Activated CD4-positive, alpha-beta memory T cell treated with anti-CD3 and anti-CD28 coated beads, Interleukin-2, amount 10 ng/mL, durations not matched to agents 7 days and 5 days (primary cell): ENCODE results near the gene RAD51B. TPM values are rescaled to one million over a fixed set of nuclear protein-coding genes. Genes with fewer than 3 reads are reported as not detected.
"Not testable (repeated sequence)": the region's sequence is repeated elsewhere in the genome, so short reads cannot be mapped to it uniquely, and the experiment has no call there.

Experiments used
- CTCF ChIA-PET: fragments of 350-600 bp; sonication (Branson Sonifier 250); formaldehyde crosslinking; loops from one replicate; lab custom pipeline; 2021; ENCODE audit warnings: antibody characterized with exemption, inconsistent platforms; lab: Charles Lee
- POLR2A ChIA-PET: fragments of 350-600 bp; sonication (Branson Sonifier 250); formaldehyde crosslinking; loops from one replicate; lab custom pipeline; 2021; ENCODE audit warnings: antibody characterized with exemption; lab: Charles Lee
- DNase-seq: peaks from one replicate; pipeline ENCODE4 v3.0.0-alpha.2; 2020
- H3K27ac Mint-ChIP-seq: one replicate; pipeline ENCODE4 v1.8.0; 2021; ENCODE audit warnings: mild to moderate bottlenecking, mixed read lengths
- H3K27me3 Mint-ChIP-seq: one replicate; pipeline ENCODE4 v1.8.0; 2021; ENCODE audit warnings: mixed read lengths
- H3K36me3 Mint-ChIP-seq: one replicate; pipeline ENCODE4 v1.8.0; 2021; ENCODE audit warnings: low read depth, mixed read lengths
- H3K4me1 Mint-ChIP-seq: one replicate; pipeline ENCODE4 v1.8.0; 2021; ENCODE audit warnings: mixed read lengths
- H3K4me3 Mint-ChIP-seq: one replicate; pipeline ENCODE4 v1.8.0; 2021; ENCODE audit warnings: mild to moderate bottlenecking, mixed read lengths
- H3K9me3 Mint-ChIP-seq: one replicate; pipeline ENCODE4 v1.8.0; 2021; ENCODE audit warnings: mixed read lengths
- total RNA-seq, 2 experiments: library from RNA; stranded (reverse); gene quantifications; one replicate each; pipeline ENCODE4 v1.2.3, GENCODE V29; 2021

RAD51B gene
- total RNA-seq, 2 experiments from 2014 or later: 33.1 to 40.8 TPM

- no peaks in the 10 kb centered on the region for H3K36me3 Mint-ChIP-seq
- ChIA-PET CTCF (interaction anchor here (1.1 kb wide), 1 partner anchor 97 kb away, joined by 5 read pairs; no protein-coding TSS in a partner anchor), POLR2A (no interaction called here)
- H3K4me3 Mint-ChIP-seq: no peak overlapping the region
- H3K9me3 Mint-ChIP-seq: no peaks in the 10 kb centered on the region
- no peaks in the 10 kb centered on the region for H3K27me3 Mint-ChIP-seq
- no peak for DNase-seq
- no peak overlapping the region for H3K27ac Mint-ChIP-seq
- no peaks in the 10 kb centered on the region for H3K4me1 Mint-ChIP-seq
Observed at GRCh38 chr14:68040633-68041369, 221.2 kb downstream of the RAD51B start.

DNA sequence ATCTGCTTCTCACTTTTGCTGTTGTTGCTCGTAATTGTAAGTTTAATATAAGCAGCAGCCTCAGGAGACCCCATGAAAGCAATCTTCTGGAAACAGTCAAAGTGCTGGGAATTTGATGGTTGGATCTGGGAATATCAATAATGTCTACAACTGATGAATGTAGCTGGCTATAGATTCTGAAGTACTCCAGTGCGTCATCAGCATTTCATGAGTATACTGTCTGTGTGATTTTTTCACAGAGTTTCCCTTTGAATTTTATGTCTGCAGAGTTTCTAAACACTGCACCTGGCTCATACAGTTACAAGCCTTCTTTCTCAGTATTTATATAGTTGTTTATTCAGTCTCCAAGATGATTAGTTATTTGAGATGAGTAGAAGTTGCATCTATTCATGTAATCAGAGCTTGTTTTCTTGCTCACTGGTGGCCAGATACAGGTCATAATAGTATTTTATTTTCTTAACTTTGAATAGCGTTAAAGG lies 222.3 kb downstream of the RAD51B start:
- H3K9me3 Mint-ChIP-seq: no peaks in the 10 kb centered on the region
- POLR2A ChIA-PET: no interaction called here
- H3K4me1 Mint-ChIP-seq: no peaks in the 10 kb centered on the region
- H3K27ac Mint-ChIP-seq: no peak overlapping the region
- H3K27me3 Mint-ChIP-seq: no peaks in the 10 kb centered on the region
- no peak for DNase-seq
- no peak overlapping the region for H3K4me3 Mint-ChIP-seq
- no peaks in the 10 kb centered on the region for H3K36me3 Mint-ChIP-seq
- CTCF ChIA-PET: no interaction called here

DNA sequence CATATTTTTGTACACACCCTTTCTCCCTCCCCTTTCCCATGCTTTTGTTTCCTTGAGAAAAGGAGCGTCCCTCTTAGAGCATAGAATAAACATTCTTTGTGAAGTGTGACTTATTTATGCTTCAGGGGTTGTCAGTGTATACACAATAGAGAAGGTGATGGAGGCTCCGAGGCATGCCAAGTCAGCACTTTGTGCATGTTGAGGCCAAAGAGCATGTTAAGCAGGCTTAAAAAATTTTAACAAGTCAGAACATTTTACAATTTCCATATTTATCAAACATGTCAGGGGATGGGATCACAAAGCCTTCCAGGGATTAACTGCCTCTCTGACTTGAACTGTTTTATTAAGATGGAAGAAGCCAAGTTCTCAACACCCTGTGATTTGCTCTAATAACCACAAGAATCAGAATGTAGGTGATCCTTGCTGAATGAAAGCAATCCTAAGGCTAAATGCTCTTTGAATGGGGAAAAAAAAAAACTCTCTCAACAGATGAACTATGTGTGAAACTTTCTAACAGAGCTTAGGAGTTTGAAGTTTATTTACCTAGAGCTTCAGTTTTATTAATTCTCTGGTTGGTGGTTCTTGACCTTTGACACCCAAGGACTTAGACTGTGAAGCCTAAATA lies 223.1 kb downstream of the RAD51B start:
- CTCF ChIA-PET: no interaction called here
- H3K4me3 Mint-ChIP-seq: no peak overlapping the region

DNA sequence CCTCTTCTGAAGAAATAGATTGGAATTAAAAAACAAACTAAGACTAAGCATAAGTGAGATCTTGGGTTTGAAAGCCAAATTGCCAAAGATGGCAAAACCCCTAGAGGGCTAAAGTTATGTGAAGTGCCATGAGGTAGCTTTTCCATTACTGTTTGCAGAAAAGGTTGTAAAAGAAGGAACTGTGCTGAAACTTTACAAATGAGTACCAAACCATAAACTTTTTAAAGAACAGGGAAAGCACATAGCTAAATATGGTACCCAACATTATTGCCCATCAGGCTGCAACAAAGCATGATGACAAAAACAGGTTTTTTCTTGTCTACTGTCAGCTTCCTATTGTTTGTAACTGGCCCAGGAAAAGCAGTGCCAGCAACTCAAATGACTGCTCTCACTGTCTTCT lies 224.2 kb downstream of the RAD51B start:
- Mint-ChIP-seq H3K27me3 (no peaks in the 10 kb centered on the region), H3K9me3 (no peaks in the 10 kb centered on the region), H3K27ac (no peak overlapping the region), H3K4me1 (no peaks in the 10 kb centered on the region), H3K36me3 (no peaks in the 10 kb centered on the region), H3K4me3 (no peak overlapping the region)
- DNase-seq: no peak
- CTCF ChIA-PET: no interaction called here
- POLR2A ChIA-PET: no interaction called here

More for the DNA sequence above, 223.1 kb downstream of the RAD51B start:
- no peaks in the 10 kb centered on the region for H3K27me3 Mint-ChIP-seq
- H3K27ac Mint-ChIP-seq: no peak overlapping the region
- H3K4me1 Mint-ChIP-seq: no peaks in the 10 kb centered on the region
- no peaks in the 10 kb centered on the region for H3K36me3 Mint-ChIP-seq
- POLR2A ChIA-PET: no interaction called here
- no peaks in the 10 kb centered on the region for H3K9me3 Mint-ChIP-seq
- no peak for DNase-seq

- Mint-ChIP-seq H3K27me3 (no peaks in the 10 kb centered on the region), H3K4me3 (no peak overlapping the region), H3K36me3 (no peaks in the 10 kb centered on the region), H3K9me3 (peaks cover 2% of the 10 kb centered on the region), H3K4me1 (no peaks in the 10 kb centered on the region), H3K27ac (no peak overlapping the region)
- no peak for DNase-seq
- ChIA-PET POLR2A (no interaction called here), CTCF (no interaction called here)
Observed at GRCh38 chr14:68047906-68048305, 228.3 kb downstream of the RAD51B start.

- CTCF ChIA-PET, POLR2A ChIA-PET, H3K27me3 Mint-ChIP-seq, DNase-seq, H3K4me1 Mint-ChIP-seq, H3K4me3 Mint-ChIP-seq, H3K27ac Mint-ChIP-seq, H3K36me3 Mint-ChIP-seq, H3K9me3 Mint-ChIP-seq: not testable (repeated sequence)
Observed at GRCh38 chr14:68048815-68049214, 229.2 kb downstream of the RAD51B start.

- Mint-ChIP-seq H3K4me1 (no peaks in the 10 kb centered on the region), H3K36me3 (no peaks in the 10 kb centered on the region), H3K27ac (no peak overlapping the region), H3K9me3 (peaks cover 2% of the 10 kb centered on the region), H3K27me3 (no peaks in the 10 kb centered on the region), H3K4me3 (no peak overlapping the region)
- ChIA-PET CTCF (no interaction called here), POLR2A (interaction anchor here (0.6 kb wide), 1 partner anchor 419 kb away, joined by 3 read pairs; no protein-coding TSS in a partner anchor)
- no peak for DNase-seq
Observed at GRCh38 chr14:68050177-68050576, 230.6 kb downstream of the RAD51B start.

DNA sequence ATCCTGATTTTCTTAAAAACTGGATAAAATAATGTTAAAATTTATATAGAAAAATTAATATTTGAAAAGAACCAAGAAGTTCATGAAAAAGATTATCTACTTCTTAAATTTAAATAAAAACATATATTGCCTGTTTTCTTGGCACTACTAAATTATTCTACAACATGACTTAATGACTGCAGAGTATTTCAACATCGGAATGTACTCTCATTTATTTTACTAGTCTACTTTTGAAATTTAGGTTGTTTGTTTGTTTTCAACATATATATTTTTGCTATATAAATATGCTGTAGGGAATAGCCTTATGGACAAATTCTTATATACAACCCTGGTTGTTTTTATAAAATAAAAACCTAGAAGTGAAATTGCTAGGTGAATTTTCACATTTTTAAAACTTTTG lies 231.6 kb downstream of the RAD51B start:
- no peak for DNase-seq
- H3K4me3 Mint-ChIP-seq: no peak overlapping the region
- CTCF ChIA-PET: no interaction called here
- no peaks in the 10 kb centered on the region for H3K4me1 Mint-ChIP-seq
- POLR2A ChIA-PET: no interaction called here
- no peaks in the 10 kb centered on the region for H3K36me3 Mint-ChIP-seq
- no peaks in the 10 kb centered on the region for H3K27me3 Mint-ChIP-seq
- H3K9me3 Mint-ChIP-seq: peaks cover 2% of the 10 kb centered on the region
- no peak overlapping the region for H3K27ac Mint-ChIP-seq

- peaks cover 3% of the 10 kb centered on the region for H3K36me3 Mint-ChIP-seq
- CTCF ChIA-PET: interaction anchor here (0.6 kb wide), 1 partner anchor 8 kb away, joined by 3 read pairs; no protein-coding TSS in a partner anchor
- no peak overlapping the region for H3K4me3 Mint-ChIP-seq
Observed at GRCh38 chr14:68060198-68060597, 240.6 kb downstream of the RAD51B start.

DNA sequence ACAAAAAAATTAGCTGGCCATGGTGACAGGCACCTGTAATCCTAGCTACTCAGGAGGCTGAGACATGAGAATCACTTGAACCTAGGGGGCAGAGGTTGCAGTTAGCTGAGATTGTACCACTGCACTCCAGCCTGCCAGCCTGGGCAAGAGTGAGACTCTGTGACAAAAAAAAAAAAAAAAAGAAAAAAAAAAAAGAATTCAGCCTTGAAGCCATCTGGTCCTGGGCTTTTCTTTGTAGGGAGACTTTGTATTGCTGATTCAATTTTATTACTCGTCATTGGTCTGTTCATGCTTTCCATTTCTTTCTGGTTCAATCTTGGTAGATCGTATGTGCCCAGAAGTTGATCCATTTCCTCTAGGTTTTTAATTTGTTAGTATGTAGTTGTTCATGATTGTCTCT lies 243.1 kb downstream of the RAD51B start:
- CTCF ChIA-PET: no interaction called here
- Mint-ChIP-seq H3K4me3 (no peak overlapping the region), H3K27me3 (no peaks in the 10 kb centered on the region), H3K36me3 (peaks cover 3% of the 10 kb centered on the region), H3K4me1 (no peaks in the 10 kb centered on the region), H3K9me3 (peaks cover 12% of the 10 kb centered on the region), H3K27ac (no peak overlapping the region)
- no peak for DNase-seq
- POLR2A ChIA-PET: interaction anchor here (0.6 kb wide), 1 partner anchor 1037 kb away, joined by 4 read pairs; no protein-coding TSS in a partner anchor

More at GRCh38 chr14:68060198-68060597, 240.6 kb downstream of the RAD51B start:
- H3K27me3 Mint-ChIP-seq: no peaks in the 10 kb centered on the region
- no peak for DNase-seq
- POLR2A ChIA-PET: no interaction called here
- peaks cover 12% of the 10 kb centered on the region for H3K9me3 Mint-ChIP-seq
- H3K27ac Mint-ChIP-seq: no peak overlapping the region
- no peaks in the 10 kb centered on the region for H3K4me1 Mint-ChIP-seq

- Mint-ChIP-seq H3K27ac (no peak overlapping the region), H3K27me3 (no peaks in the 10 kb centered on the region), H3K36me3 (peaks cover 3% of the 10 kb centered on the region), H3K9me3 (peaks cover 15% of the 10 kb centered on the region), H3K4me1 (no peaks in the 10 kb centered on the region), H3K4me3 (no peak overlapping the region)
- POLR2A ChIA-PET: no interaction called here
- DNase-seq: no peak
- CTCF ChIA-PET: no interaction called here
Observed at GRCh38 chr14:68065322-68065721, 245.7 kb downstream of the RAD51B start.

DNA sequence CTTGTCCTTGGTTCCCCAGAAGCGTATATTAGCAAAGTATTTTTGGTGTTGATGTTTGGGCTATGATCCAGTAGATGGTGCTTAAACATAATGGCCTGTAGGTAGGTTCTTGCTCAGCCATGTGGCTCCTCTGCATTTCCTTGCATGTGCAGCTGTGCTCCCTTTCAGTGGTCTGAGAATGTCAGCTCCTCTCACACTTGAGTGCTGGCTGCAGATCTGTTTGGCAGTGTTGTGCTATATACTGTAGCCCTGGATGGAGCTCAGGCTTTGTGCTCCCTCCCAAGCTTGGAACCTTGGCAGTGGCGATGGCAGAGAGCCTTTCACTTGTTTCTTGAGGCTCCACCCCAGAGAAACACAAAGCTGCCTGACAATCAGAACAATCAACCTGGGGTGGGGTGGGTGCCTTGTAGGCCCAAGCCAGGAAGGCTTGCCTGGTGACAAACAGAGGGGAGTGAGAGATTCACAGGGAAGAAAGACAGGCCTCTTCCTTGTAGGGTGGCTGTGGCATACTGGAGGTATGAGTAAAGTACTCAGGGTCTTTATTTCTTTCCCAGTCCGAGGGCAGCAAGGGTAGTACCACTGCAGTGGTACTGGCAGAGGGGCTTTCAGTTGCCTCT lies 255.3 kb downstream of the RAD51B start:
- DNase-seq: no peak
- POLR2A ChIA-PET: no interaction called here

GRCh38 chr14:68075382-68076029 lies 255.9 kb downstream of the RAD51B start:
- Mint-ChIP-seq H3K9me3 (peaks cover 23% of the 10 kb centered on the region), H3K4me3 (no peak overlapping the region), H3K4me1 (no peaks in the 10 kb centered on the region), H3K27me3 (no peaks in the 10 kb centered on the region), H3K27ac (no peak overlapping the region), H3K36me3 (peaks cover 5% of the 10 kb centered on the region)
- ChIA-PET POLR2A (no interaction called here), CTCF (no interaction called here)
- no peak for DNase-seq

More for the DNA sequence above, 255.3 kb downstream of the RAD51B start:
- CTCF ChIA-PET: interaction anchor here (0.6 kb wide), 1 partner anchor 770 kb away, joined by 4 read pairs; no protein-coding TSS in a partner anchor
- Mint-ChIP-seq H3K4me3 (no peak overlapping the region), H3K27ac (no peak overlapping the region), H3K9me3 (peaks cover 26% of the 10 kb centered on the region), H3K27me3 (no peaks in the 10 kb centered on the region), H3K36me3 (peaks cover 5% of the 10 kb centered on the region), H3K4me1 (no peaks in the 10 kb centered on the region)
